ENCODE data around the gene WDR5. TPM values are rescaled to one million over a fixed set of nuclear protein-coding genes. Genes with fewer than 3 reads are reported as not detected.

WDR5 gene
- total and polyA plus RNA-seq, 2 experiments from 2014 or later, result 19.8 to 20.2 TPM

- TF ChIP-seq EZH2phosphoT487 (IDR thresholded peaks at IDR 0.05; ENCODE audit: low read depth, severe bottlenecking, unreplicated experiment) (no peak), EZH2 (IDR thresholded peaks at IDR 0.05; ENCODE audit: borderline replicate concordance) (no peak), CTCF (IDR thresholded peaks at IDR 0.05; ENCODE audit: poor library complexity) (no peak)
- H3K9me2 ChIP-seq (replicated peaks; ENCODE audit: insufficient read depth), result no peaks in the 10 kb centered on the region
- no peaks in the 10 kb centered on the region for H3K36me3 ChIP-seq (replicated peaks; ENCODE audit: insufficient read depth, low read depth)
- H3K4me1 ChIP-seq (ENCODE audit: insufficient read depth), result no peaks in the 10 kb centered on the region
- H3K27me3 ChIP-seq, result no peaks in the 10 kb centered on the region
- WGBS (ENCODE audit: low lambda C conversion rate, missing lambda C conversion rate), result 78% methylated on average over 8 of the region's 8 CpGs
- no peaks in the 10 kb centered on the region for H3K79me2 ChIP-seq
- H3K9me3 ChIP-seq (ENCODE audit: low read depth), result no peaks in the 10 kb centered on the region
- no peak overlapping the region for H3K27ac ChIP-seq
- no peak overlapping the region for H3K4me2 ChIP-seq
- no peaks in the 10 kb centered on the region for H4K20me1 ChIP-seq (ENCODE audit: insufficient read depth, poor library complexity, severe bottlenecking)
- H2AFZ ChIP-seq, result no peak overlapping the region
- DNase-seq (ENCODE audit: low spot score), result no peak
- H3K4me3 ChIP-seq, result no peak overlapping the region
These were observed 45.8 kb downstream of the WDR5 start for GRCh38 chr9:134181648-134182034.

GRCh38 chr9:134182554-134183085 is 46.7 kb downstream of the WDR5 start:
- Histone ChIP-seq H3K9me3 (ENCODE audit: low read depth) (no peaks in the 10 kb centered on the region), H3K27me3 (no peaks in the 10 kb centered on the region), H3K4me1 (ENCODE audit: insufficient read depth) (no peaks in the 10 kb centered on the region), H4K20me1 (ENCODE audit: insufficient read depth, poor library complexity, severe bottlenecking) (no peaks in the 10 kb centered on the region), H3K79me2 (no peaks in the 10 kb centered on the region), H3K9me2 (replicated peaks; ENCODE audit: insufficient read depth) (no peaks in the 10 kb centered on the region), H2AFZ (no peak overlapping the region), H3K27ac (no peak overlapping the region), H3K4me2 (no peak overlapping the region), H3K36me3 (replicated peaks; ENCODE audit: insufficient read depth, low read depth) (no peaks in the 10 kb centered on the region), H3K4me3 (no peak overlapping the region)
- 94% methylated on average over 4 of the region's 4 CpGs for WGBS (ENCODE audit: low lambda C conversion rate, missing lambda C conversion rate)
- no peak for DNase-seq (ENCODE audit: low spot score)
- TF ChIP-seq EZH2 (IDR thresholded peaks at IDR 0.05; ENCODE audit: borderline replicate concordance), result no peak
- no peak for TF ChIP-seq EZH2phosphoT487 (IDR thresholded peaks at IDR 0.05; ENCODE audit: low read depth, severe bottlenecking, unreplicated experiment)
- TF ChIP-seq CTCF (IDR thresholded peaks at IDR 0.05; ENCODE audit: poor library complexity), result no peak

GRCh38 chr9:134185536-134186011 is 49.7 kb downstream of the WDR5 start:
- Histone ChIP-seq H3K79me2 (no peaks in the 10 kb centered on the region), H4K20me1 (ENCODE audit: insufficient read depth, poor library complexity, severe bottlenecking) (no peaks in the 10 kb centered on the region), H3K27me3 (no peaks in the 10 kb centered on the region), H2AFZ (no peak overlapping the region), H3K4me3 (no peak overlapping the region), H3K4me1 (ENCODE audit: insufficient read depth) (peaks cover 10% of the 10 kb centered on the region), H3K4me2 (no peak overlapping the region), H3K9me3 (ENCODE audit: low read depth) (no peaks in the 10 kb centered on the region), H3K27ac (no peak overlapping the region), H3K9me2 (replicated peaks; ENCODE audit: insufficient read depth) (no peaks in the 10 kb centered on the region), H3K36me3 (replicated peaks; ENCODE audit: insufficient read depth, low read depth) (no peaks in the 10 kb centered on the region)
- no peak for TF ChIP-seq EZH2 (IDR thresholded peaks at IDR 0.05; ENCODE audit: borderline replicate concordance)
- no peak for TF ChIP-seq CTCF (IDR thresholded peaks at IDR 0.05; ENCODE audit: poor library complexity)
- TF ChIP-seq EZH2phosphoT487 (IDR thresholded peaks at IDR 0.05; ENCODE audit: low read depth, severe bottlenecking, unreplicated experiment), result no peak
- DNase-seq (ENCODE audit: low spot score), result no peak
- 48% methylated on average over 8 of the region's 8 CpGs for WGBS (ENCODE audit: low lambda C conversion rate, missing lambda C conversion rate)

Data from hepatocyte (in vitro differentiated cells).